Activated effector memory CD4-positive, alpha-beta T cell treated with anti-CD3 and anti-CD28 coated beads, Interleukin-2, amount 50 U/mL, for 16 hours (primary cell): ENCODE measurements around the gene LGALS1.

Source experiments
- DNase-seq: peaks from one replicate; pipeline ENCODE4 v3.0.0-alpha.2; 2020

The LGALS1 gene

DNA sequence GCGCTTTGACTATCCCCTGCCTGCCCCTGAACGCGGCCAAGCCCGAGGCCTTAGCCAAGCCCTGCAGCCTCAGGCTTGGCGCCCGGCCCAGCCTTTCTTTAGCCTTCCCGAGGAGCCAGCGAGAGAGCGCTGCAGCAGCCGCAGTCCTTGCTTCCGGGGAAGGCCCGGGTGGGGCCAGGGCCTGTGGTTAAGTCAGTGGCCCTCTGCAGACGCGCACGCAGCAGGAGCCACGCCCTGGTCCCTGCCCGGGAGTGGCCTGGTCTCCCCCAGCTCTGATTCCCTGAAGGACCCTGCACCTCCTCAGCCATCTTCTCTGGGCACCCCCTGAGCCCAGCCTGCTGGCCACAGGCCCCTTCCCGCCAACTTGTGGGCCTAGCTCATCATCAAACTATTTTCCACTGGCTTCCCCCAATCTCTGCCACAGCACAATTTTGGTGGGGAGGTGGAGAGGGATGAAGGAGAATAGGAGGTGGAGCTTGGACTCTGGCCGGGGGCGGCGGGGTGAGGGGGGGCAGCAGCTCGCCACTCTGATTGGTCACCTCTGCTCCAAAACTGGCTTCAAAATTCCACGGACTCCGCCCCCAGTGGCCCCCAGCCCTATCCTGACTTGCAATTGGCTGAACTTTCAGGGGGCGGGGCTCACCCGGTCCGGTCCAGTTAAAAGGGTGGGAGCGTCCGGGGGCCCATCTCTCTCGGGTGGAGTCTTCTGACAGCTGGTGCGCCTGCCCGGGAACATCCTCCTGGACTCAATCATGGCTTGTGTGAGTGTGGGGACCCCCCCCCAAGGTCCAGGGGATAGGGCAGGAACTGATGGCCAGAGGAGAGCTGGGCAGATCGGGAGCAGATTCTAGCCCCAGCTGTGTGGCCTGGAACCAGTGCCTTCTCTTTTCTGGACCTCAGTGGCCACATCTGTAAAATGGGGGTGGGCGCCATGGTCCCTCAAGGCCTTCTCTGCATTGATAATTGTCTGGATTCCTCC lies at the start of gene LGALS1:
LGALS1 (plus strand) TSS at position 686 of the 979 bp plus-strand sequence; CDS start at position 753, 67 bp downstream.
- peak; percentile 88 for DNase-seq

DNA sequence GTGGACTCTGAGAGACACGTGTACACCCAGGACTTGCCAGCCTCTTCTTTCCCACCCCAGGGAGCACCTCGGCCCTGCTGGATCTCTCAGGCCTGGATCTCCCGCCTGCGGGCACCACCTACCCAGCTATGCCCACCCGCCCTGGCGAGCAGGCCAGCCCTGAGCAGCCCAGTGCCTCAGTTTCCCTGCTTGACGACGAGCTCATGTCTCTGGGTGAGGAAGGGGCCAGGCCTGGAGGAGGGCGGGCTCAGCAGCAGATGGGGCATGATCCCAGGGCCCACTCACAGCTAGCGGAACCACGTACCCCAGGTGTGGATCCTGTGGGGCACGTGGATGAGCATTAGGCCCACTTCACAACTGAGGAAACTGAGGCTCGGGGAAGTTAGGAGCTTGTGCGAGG lies 49.7 kb upstream of the LGALS1 start:
- DNase-seq: no peak

- no peak for DNase-seq
These were observed 49.3 kb upstream of the LGALS1 start for GRCh38 chr22:37626144-37626543.

- no peak for DNase-seq
These were observed 48.8 kb upstream of the LGALS1 start for GRCh38 chr22:37626556-37627075.

DNA sequence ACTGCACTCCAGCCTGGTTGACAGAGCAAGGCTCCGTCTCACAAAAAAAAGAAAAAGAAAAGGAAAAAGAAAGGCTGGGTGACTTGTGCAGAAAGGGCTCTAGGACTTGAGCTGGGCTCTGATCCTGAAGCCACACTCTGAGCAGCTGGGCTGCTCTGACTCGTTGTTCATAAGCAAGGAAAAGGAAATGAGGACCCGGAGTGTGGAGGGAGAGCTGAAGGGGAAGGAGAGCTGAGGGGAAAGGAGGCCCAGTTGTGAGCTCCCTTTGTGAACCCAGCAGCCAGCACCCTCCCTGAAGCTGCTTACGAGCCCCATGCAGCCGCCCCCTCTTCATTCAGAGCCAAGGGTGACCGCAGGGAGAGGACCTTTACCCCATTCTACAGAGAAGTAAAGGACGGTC lies 48.3 kb upstream of the LGALS1 start:
- DNase-seq: no peak

DNA sequence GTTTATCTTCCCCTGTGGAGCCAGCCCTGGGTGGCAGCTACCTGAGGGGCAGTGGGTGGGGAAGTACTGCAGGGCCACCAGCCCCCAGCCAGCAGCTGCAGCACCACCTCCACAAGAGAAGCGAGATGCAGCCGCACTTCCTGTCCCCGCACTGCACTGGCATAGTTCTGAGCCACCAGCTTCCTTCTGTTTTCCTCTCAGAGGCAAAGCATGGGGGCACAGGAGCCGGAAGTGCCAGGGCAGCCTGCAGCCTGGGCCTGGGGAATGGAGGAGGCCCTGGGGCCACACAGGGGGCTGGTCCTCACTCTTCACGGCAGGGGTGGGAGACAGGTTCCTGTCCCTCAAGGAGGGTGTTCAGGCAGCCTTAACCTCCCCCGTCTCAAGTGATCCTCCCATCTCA lies 47.9 kb upstream of the LGALS1 start:
- peak; percentile 82 for DNase-seq

GRCh38 chr22:37628830-37629229 lies 46.6 kb upstream of the LGALS1 start:
- no peak for DNase-seq

- DNase-seq: no peak
These were observed 45.5 kb upstream of the LGALS1 start for GRCh38 chr22:37629928-37630327.

- no peak for DNase-seq
These were observed 44.5 kb upstream of the LGALS1 start for GRCh38 chr22:37630839-37631435.

- DNase-seq: no peak
These were observed 43.8 kb upstream of the LGALS1 start for GRCh38 chr22:37631448-37632173.

DNA sequence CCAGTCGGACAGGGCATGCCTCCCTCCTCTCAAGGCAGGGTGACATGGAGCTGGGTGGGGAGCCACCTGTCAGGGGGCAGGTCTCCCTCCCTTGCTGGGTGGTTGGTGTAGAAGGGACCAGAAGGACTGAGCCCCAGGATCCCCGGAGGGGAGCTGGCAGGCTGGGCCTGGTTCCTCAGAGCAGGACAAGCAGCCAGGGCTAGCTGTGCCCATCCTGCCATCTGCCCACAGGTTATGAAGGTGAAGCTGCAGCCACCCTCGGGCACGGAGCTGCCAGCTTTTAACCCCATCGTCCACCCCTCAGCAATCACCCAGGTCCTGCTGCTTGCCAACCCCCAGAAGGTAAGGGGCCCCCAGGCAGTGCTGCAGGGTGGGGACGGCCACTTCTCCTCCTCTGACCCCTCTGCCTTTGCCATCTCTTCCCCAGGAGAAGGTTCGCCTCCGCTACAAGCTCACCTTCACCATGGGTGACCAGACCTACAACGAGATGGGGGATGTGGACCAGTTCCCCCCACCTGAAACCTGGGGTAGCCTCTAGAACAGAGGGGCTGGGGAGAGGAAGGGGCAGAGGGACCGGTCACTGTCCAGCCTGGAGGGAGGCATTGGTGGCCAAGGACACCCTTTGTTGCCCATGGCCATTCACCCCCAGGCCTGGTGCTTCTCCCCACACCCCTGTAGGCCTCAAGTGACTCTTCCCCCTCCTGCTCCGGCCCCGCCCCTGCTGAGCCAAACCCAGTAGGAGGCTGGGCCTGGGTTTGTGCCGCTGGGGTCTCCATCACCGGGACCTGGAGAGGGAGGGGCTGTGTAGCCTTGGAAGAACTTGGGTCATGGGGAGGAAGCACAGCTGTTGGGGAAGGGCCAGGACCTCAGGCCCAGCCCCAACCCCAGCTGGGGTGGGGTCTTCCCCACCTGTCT lies 43.0 kb upstream of the LGALS1 start:
- DNase-seq: no peak

DNA sequence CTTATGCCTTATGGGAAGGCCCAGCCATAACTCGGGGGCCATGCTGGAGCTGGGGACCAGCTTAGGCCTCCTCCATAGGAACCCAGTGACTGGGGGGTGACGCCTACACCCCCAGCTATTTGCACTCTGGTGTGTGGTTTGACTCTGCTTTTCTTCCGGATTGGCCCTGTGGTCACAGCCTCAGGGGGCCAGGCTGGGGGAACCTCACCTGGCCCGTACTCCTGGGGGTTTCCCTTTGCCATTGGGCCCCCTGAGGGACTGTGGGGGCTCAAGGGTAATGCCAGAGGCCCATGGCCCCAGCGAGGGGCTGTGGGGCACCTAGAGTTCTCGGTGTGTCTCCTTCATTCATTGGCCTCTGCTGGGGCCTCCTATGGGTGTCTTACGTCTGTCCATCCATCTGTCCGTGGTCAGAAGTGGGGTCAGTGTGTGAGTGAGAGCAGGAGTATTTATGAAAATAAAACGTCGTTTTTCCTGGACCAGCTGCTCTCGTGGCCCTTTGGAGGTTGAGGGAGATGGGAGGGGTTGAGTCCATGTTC lies 42.3 kb upstream of the LGALS1 start:
- DNase-seq: peak; percentile 78

GRCh38 chr22:37633625-37634416 lies 41.6 kb upstream of the LGALS1 start:
- peak; percentile 83 for DNase-seq

DNA sequence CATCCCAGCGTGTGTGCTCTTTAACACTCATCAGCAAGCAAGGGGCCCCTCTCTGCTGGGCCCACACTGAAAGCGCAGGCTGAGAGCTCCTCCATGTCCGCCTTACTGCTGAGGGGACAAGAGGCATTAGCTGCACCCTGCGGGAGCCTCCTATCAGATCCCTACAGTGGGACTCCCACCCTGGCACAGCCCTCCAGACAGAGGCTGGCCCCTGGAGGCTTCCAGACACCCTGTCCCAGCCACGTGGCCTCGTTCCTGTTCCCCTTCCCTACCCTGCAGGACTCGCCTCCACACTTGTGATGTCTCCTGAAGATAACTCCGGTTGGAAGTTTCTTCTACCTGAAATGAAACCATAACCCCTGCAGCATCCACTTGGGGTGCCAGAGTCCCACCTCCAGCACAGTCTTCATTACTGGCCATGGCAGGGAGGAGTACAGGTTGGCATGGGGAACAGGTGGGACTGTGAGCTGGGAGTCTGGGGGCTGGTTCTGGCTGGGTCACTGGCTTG lies 41.0 kb upstream of the LGALS1 start:
- peak; percentile 72 for DNase-seq

DNA sequence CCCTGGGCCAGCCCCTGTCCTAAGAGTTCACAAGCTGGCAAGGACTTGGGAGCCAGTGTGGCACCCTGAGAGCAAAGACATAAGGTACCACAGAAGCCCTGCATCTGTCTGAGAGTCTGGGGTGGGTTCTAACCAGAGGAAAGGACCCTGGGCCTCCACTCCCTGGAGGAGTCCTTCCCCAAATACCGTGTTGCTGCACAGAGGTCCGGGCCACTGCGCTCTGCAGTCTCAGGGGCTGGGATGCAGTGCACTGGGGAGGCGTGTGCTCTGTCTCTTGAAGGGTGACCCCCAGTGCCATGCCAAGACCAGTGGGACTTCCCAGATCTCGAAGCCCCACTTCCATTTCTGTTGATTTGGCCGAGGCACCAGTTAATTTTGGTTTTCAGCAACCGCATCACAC lies 40.3 kb upstream of the LGALS1 start:
- DNase-seq: no peak

DNA sequence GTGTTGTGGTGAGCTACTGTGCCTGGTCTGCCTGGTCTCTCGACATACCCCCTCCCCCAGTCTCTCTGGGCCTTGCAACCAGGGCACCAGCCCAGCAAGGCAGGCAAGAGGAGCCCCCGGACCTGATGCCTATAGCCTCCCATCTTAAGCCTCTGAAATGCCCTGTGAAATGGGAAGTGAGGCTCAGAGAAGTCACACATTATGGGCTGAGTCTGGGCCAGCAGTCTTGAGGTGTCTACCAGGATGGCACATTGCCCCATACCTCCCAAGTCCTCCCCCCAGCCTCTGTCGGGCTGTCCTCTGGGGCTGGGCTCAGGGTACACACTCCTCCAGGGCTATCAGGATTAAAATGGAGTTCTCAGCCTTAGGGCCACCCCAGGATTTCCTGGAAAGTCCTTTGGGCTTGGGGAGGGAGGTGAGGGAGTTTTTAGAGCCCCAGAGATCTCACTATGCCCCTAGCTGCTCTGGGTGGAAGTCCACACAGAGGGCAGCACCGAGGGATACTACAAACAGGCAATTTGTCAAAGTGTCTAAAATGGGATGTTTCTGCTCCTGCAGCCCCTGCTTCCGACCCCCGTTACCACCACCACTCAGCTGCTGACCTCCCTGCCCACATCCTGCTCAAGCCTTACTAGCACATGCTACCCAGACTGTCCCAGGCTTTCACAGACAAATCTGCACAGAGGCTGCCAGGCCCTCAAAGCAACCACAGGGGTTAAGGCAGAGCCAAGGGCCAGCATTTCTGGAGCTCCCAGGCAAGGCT lies 39.1 kb upstream of the LGALS1 start:
- DNase-seq: no peak

- DNase-seq: no peak
These were observed 38.5 kb upstream of the LGALS1 start for GRCh38 chr22:37636949-37637273.

- DNase-seq: peak; percentile 78
These were observed 36.9 kb upstream of the LGALS1 start for GRCh38 chr22:37638391-37639069.

GRCh38 chr22:37639070-37639760 lies 36.2 kb upstream of the LGALS1 start, which contains the start of gene SH3BP1:
Gene SH3BP1 (plus strand): TSS chr22:37639669. CDS start chr22:37639788, 119 bp downstream.
- DNase-seq: peak; percentile 86
